ENCODE results near the gene SF3B3. TPM values are rescaled to one million over a fixed set of nuclear protein-coding genes. Genes with fewer than 3 reads are reported as not detected.

Gene SF3B3
- 10 to 100 TPM; 51.1 to 90.6 (median 66.2) TPM for total RNA-seq

DNA sequence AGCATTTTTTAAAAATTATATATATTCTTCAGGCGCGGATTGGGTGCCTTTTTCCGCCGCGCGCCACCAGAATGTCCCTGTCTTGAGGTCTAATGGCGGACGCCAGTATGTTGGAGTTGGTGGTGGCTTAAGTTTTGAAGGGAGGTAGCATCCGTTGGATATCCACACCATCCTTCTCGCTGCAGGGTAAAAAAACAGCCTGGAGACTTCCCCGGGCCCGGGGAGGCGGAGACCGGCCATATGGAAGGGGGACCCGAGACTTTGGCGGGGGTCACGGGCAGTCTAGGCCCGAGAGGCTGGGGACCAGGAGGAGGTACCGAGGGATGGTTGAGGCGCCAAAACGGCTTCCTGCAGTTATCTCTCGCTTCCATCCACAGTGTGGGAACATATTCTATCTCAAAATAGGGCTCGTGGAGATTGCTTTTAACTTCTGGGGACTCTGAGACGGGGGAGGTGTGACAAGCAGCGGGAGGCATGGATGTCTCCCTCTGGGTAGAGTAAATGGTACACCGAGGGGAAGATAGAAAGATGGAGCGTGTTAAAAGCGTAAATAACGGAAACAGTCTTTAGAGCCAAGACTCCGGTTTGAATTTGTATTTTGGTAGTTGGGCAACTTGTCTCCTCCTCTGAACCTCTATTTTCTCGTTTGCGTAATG lies at the start of gene SF3B3:
TSS of gene SF3B3 (plus strand) at position 74 of the 656 bp plus-strand sequence. CDS start 2,841 bp downstream, outside the sequence.
- peaks cover 15 to 32% (median 25%) of the 10 kb centered on the region in 4 donors for H3K36me3 ChIP-seq
- H3K4me3 ChIP-seq, result peak within 1 kb of the TSS; percentile 76 to 89 (median 86)
- H3K27ac ChIP-seq (replicated peaks in 1 of 4), result peak within 1 kb of the TSS; percentile 83 to 89 (median 87)
- WGBS, result under 1% methylated on average over 30 of the region's 32 CpGs
- H3K9me3 ChIP-seq, result no peaks in the 10 kb centered on the region
- intact Hi-C loops (cut with DNase I), result no loop called here
- peak; percentile 94 for DNase-seq (ENCODE audit: extremely low spot score)
- TF ChIP-seq CTCF (IDR thresholded peaks at IDR 0.05) (no peak), POLR2AphosphoS5 (IDR thresholded peaks at IDR 0.05) (peak; percentile 62 to 70), POLR2A (IDR thresholded peaks at IDR 0.05; ENCODE audit: low read depth) (peak; percentile 18), EP300 (IDR thresholded peaks at IDR 0.05) (no peak)
- peaks cover 37 to 66% (median 56%) of the 10 kb centered on the region in 4 donors for H3K4me1 ChIP-seq
- H3K27me3 ChIP-seq, result no peaks in the 10 kb centered on the region

DNA sequence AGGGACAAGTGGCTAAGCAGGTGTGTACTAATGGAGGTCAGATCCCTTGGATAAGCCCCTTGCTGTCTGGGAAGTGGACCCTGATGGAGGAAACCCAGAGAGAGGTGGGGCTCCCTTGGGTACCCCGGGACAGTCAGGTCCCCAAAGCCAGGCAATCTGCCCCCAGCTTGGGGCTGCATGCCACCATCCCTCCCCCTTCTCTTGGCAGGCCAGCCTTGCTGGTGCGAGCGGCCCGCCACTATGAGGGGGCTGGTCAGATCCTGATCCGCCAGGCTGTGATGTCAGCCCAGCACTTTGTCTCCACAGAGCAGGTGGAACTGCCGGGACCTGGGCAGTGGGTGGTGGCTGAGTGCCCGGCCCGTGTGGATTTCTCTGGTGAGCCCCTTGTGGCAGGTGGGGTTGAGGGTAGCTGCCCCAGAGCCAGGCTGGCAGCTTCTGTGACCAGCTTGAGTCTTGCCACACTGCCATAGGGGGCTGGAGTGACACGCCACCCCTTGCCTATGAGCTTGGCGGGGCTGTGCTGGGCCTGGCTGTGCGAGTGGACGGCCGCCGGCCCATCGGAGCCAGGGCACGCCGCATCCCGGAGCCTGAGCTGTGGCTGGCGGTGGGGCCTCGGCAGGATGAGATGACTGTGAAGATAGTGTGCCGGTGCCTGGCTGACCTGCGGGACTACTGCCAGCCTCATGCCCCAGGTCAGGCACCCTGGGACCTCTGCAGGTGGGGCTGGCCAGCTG lies 49.1 kb upstream of the SF3B3 start:
- 90% methylated on average over 13 of the region's 22 CpGs for WGBS
- intact Hi-C loops (cut with DNase I), result no loop called here
- peaks cover 19 to 89% (median 62%) of the 10 kb centered on the region in 4 donors for H3K36me3 ChIP-seq

DNA sequence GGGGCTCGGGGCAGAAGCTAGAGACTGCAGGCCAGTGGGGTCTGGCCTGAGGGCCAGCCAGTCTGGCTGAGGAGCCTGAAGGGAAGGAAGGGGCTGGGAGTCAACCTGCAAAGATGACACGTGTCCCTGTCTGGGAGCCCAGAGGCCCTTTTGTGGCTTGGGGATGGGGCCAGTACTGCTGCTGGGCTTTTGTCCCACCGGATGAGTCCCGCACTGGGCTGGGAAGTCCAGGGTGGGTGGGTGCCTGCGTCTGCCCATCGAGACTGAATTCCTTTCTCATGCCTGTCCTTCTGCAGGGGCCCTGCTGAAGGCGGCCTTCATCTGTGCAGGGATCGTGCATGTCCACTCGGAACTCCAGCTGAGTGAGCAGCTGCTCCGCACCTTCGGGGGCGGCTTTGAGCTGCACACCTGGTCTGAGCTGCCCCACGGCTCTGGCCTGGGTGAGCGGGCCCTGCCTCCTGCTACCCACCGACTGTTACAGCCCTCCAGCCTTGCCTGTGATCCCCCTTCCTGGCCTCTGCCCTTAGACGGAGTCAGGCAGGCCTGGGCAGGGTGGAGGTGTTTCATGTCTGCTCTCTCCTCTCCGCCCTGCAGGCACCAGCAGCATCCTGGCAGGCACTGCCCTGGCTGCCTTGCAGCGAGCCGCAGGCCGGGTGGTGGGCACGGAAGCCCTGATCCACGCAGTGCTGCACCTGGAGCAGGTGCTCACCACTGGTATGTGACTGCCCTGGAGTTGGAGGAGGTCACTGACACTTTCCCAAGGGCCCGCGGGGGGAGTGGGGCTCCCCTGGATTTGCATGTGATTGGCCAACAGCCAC lies 48.4 kb upstream of the SF3B3 start:
- H3K4me3 ChIP-seq, result no peak overlapping the region
- H3K4me1 ChIP-seq, result peaks cover 20 to 31% (median 23%) of the 10 kb centered on the region in 4 donors
- TF ChIP-seq CTCF (IDR thresholded peaks at IDR 0.05), result no peak
- no peak for TF ChIP-seq EP300 (IDR thresholded peaks at IDR 0.05)
- peaks cover 24 to 91% (median 67%) of the 10 kb centered on the region in 4 donors for H3K36me3 ChIP-seq
- no peaks in the 10 kb centered on the region for H3K9me3 ChIP-seq
- intact Hi-C loops (cut with DNase I), result no loop called here
- no peak overlapping the region for H3K27ac ChIP-seq (replicated peaks in 1 of 4)
- 79% methylated on average over 8 of the region's 24 CpGs for WGBS
- H3K27me3 ChIP-seq, result no peaks in the 10 kb centered on the region
- no peak for DNase-seq (ENCODE audit: extremely low spot score)

More for the DNA sequence above, 49.1 kb upstream of the SF3B3 start:
- TF ChIP-seq POLR2A (IDR thresholded peaks at IDR 0.05; ENCODE audit: low read depth) (no peak), CTCF (IDR thresholded peaks at IDR 0.05) (no peak), EP300 (IDR thresholded peaks at IDR 0.05) (no peak), POLR2AphosphoS5 (IDR thresholded peaks at IDR 0.05) (no peak)
- H3K27me3 ChIP-seq, result no peaks in the 10 kb centered on the region
- no peak for DNase-seq (ENCODE audit: extremely low spot score)
- H3K4me1 ChIP-seq, result peaks cover 14 to 26% (median 21%) of the 10 kb centered on the region in 4 donors
- H3K4me3 ChIP-seq, result no peak overlapping the region
- H3K9me3 ChIP-seq, result no peaks in the 10 kb centered on the region
- H3K27ac ChIP-seq (replicated peaks in 1 of 4), result no peak overlapping the region

GRCh38 chr16:70476272-70477020 lies 47.2 kb upstream of the SF3B3 start:
- Histone ChIP-seq H3K27ac (replicated peaks in 1 of 4) (peak overlapping the region; percentile 23 to 51 (median 30)), H3K36me3 (peaks cover 31 to 92% (median 74%) of the 10 kb centered on the region in 4 donors), H3K4me1 (peaks cover 20 to 31% (median 23%) of the 10 kb centered on the region in 4 donors), H3K4me3 (no peak overlapping the region), H3K27me3 (no peaks in the 10 kb centered on the region), H3K9me3 (no peaks in the 10 kb centered on the region)
- no peak for DNase-seq (ENCODE audit: extremely low spot score)
- TF ChIP-seq EP300 (IDR thresholded peaks at IDR 0.05) (no peak), POLR2AphosphoS5 (IDR thresholded peaks at IDR 0.05) (no peak), CTCF (IDR thresholded peaks at IDR 0.05) (no peak), POLR2A (IDR thresholded peaks at IDR 0.05; ENCODE audit: low read depth) (no peak)
- 69% methylated on average over 8 of the region's 13 CpGs for WGBS
- intact Hi-C loops (cut with DNase I), result no loop called here
